Thoracic aorta (tissue), 2 donors: ENCODE data around the gene ANO1. TPM values are rescaled to one million over a fixed set of nuclear protein-coding genes. Genes with fewer than 3 reads are reported as not detected.
"Not testable (repeated sequence)": the region's sequence is repeated elsewhere in the genome, so short reads cannot be mapped to it uniquely, and the experiment has no call there.

ENCODE experiments used
- ATAC-seq: fragments of 150-250 bp; one replicate; pipeline ENCODE4 v1.8.0; 2017; ENCODE audit warnings: low read depth; ENCODE audit not compliant: insufficient number of reproducible peaks, low FRiP score
- DNase-seq: peaks from one replicate; pipeline ENCODE4 v3.0.0-alpha.2; 2020; ENCODE audit warnings: low spot score
- H3K27ac ChIP-seq, 2 donors: fragments of 200-600 bp; sonication (generic); 1 replicate in 1 of 2; 2 replicates in 1 of 2; pipeline ENCODE4 v1.5.1; 2016; ENCODE audit warnings: mild to moderate bottlenecking in 2 of 2, moderate library complexity in 2 of 2
- H3K27me3 ChIP-seq: fragments of 200-600 bp; sonication (generic); replicated peaks from 2 replicates; pipeline ENCODE4 v1.6.0; 2016; ENCODE audit warnings: mild to moderate bottlenecking; ENCODE audit not compliant: insufficient read depth
- H3K36me3 ChIP-seq: fragments of 200-600 bp; sonication (generic); one replicate; pipeline ENCODE4 v1.5.1; 2016
- H3K4me1 ChIP-seq, 2 donors: fragments of 200-600 bp; sonication (generic); 1 replicate in 1 of 2; 2 replicates in 1 of 2; pipeline versions ENCODE4 v1.5.1 to v1.6.0; 2016; ENCODE audit warnings: low read depth in 2 of 2, mild to moderate bottlenecking in 1 of 2; ENCODE audit not compliant: control insufficient read depth in 1 of 2
- H3K4me3 ChIP-seq: fragments of 200-600 bp; sonication (generic); 2 replicates; pipeline ENCODE4 v1.5.1; 2016; ENCODE audit warnings: mild to moderate bottlenecking
- H3K9me3 ChIP-seq: fragments of 200-600 bp; sonication (generic); 2 replicates; pipeline ENCODE4 v1.5.1; 2016
- CTCF ChIP-seq: fragments of 200-600 bp; sonication (generic); IDR thresholded peaks from one replicate; pipeline ENCODE4 v1.5.1; 2019; ENCODE audit warnings: antibody characterized with exemption
- total RNA-seq, 2 donors: library from RNA; depleted of rRNA; stranded (reverse); fragments of >200 nt; gene quantifications; one replicate each; pipeline versions ENCODE4 v1.1.0 to v1.2.3, GENCODE V29; 2016

Gene ANO1
- total RNA-seq, 2 donors from 2014 or later: 122 to 161 TPM

DNA sequence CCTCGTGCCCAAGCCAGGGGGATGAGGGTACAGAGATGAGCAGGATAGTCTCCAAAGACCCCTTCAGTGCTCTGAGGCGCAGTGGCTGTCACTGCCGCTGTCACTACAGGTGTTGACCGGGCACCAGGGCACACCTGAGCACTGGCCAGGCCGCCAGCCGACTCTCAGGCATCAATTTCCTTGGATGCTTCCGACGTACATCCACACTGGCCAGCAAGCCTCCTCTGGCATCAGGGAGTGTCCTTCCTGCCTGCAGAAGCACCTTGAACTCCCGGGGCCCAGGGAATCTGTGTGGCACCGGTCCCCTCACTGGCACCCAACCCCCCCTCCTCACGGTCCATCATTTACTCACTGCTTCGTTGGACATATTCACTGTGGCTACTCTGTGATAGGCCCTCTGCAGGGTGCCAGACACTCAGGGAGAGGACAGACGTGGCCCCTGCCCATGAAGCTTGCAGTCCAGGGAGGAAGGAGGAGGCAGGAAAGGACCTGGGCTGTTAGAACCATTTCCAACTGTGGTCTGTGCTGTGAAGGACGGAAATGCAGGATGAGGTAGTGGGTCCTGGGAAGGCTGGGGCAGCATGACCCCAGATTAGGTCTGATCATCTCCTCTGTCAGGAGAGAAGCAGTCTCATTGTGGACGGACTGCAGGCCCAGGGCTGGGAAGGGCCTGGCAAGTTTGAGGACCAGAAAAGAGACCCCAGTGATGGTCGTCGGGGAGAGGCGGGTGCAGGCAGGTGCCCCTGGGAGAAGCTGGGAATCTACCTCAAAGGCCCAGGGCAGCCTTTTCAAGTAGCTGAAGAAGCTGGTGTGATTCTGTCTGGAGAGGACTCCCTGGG is 46.3 kb upstream of the ANO1 start:
- ATAC-seq: no peak
- no peak for DNase-seq
- Histone ChIP-seq H3K4me3 (no peak overlapping the region), H3K36me3 (no peaks in the 10 kb centered on the region), H3K27ac (no peak overlapping the region), H3K27me3 (no peaks in the 10 kb centered on the region), H3K9me3 (no peaks in the 10 kb centered on the region), H3K4me1 (peaks cover 10 to 24% of the 10 kb centered on the region in 2 donors)
- TF ChIP-seq CTCF: no peak

DNA sequence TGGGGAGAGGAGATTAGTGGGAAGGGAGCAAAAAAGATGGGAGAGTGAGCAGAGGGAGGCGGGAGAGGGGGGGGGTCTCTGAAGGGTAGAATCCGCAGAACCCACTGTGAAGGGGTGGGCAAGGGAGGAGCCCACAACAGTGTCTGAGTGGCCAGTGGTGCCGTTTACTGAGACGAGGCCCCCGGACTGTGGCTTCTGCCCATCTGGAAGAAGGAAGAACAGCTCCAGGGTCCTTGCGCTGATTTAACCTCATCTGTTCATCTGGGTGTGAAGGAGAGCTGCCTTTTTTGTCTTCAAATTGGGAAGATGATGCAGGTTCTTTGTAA is 45.7 kb upstream of the ANO1 start:
- H3K27me3 ChIP-seq: no peaks in the 10 kb centered on the region
- H3K36me3 ChIP-seq: no peaks in the 10 kb centered on the region
- no peak for TF ChIP-seq CTCF
- H3K27ac ChIP-seq: no peak overlapping the region
- no peaks in the 10 kb centered on the region for H3K9me3 ChIP-seq
- ATAC-seq (no peak), DNase-seq (no peak)
- H3K4me1 ChIP-seq: peaks cover 10 to 24% of the 10 kb centered on the region in 2 donors
- H3K4me3 ChIP-seq: no peak overlapping the region

- no peak for TF ChIP-seq CTCF
- DNase-seq: no peak
These were observed 45.0 kb upstream of the ANO1 start for GRCh38 chr11:70032943-70033710.

DNA sequence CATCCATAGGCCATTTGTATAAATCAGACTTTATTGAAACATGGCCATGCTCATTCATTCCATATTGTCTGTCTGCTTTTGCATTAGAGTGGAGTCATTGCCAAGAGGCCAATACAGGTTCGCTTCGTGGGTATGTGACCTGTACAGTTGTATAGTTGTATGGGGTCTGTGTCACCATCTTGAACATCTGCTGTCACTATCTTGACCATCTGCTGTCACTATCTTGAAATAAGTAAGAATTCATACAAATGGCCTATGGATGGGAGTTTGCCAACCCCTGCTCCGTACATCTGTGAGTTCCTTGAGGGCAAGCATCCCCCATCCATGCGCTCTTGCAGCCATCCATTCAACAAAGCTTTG is 44.4 kb upstream of the ANO1 start:
- Histone ChIP-seq H3K4me1 (peaks cover 10 to 22% of the 10 kb centered on the region in 2 donors), H3K36me3 (no peaks in the 10 kb centered on the region), H3K27me3 (no peaks in the 10 kb centered on the region), H3K27ac (no peak overlapping the region), H3K9me3 (peaks cover 4% of the 10 kb centered on the region), H3K4me3 (no peak overlapping the region)
- ATAC-seq: no peak
- TF ChIP-seq CTCF: no peak
- DNase-seq: no peak

More at GRCh38 chr11:70032943-70033710, 45.0 kb upstream of the ANO1 start:
- Histone ChIP-seq H3K27ac (no peak overlapping the region), H3K4me3 (no peak overlapping the region), H3K36me3 (no peaks in the 10 kb centered on the region), H3K9me3 (peaks cover under 1% of the 10 kb centered on the region), H3K4me1 (peaks cover 10 to 24% of the 10 kb centered on the region in 2 donors), H3K27me3 (no peaks in the 10 kb centered on the region)
- ATAC-seq: no peak

GRCh38 chr11:70034740-70035365 is 43.3 kb upstream of the ANO1 start:
- H3K4me1 ChIP-seq: peaks cover 0 to 10% of the 10 kb centered on the region in 2 donors
- H3K9me3 ChIP-seq: peaks cover 4% of the 10 kb centered on the region
- no peak overlapping the region for H3K4me3 ChIP-seq
- no peak for TF ChIP-seq CTCF
- ATAC-seq: no peak
- no peak overlapping the region for H3K27ac ChIP-seq
- DNase-seq: no peak
- H3K27me3 ChIP-seq: no peaks in the 10 kb centered on the region
- no peaks in the 10 kb centered on the region for H3K36me3 ChIP-seq

- H3K27me3 ChIP-seq, H3K27ac ChIP-seq, DNase-seq, H3K4me1 ChIP-seq, ATAC-seq, H3K4me3 ChIP-seq, H3K36me3 ChIP-seq, H3K9me3 ChIP-seq: not testable (repeated sequence)
These were observed 42.5 kb upstream of the ANO1 start for GRCh38 chr11:70035665-70036064.
